BE2C (cell line): ENCODE results near the gene UPK2.

Experiments
- DNase-seq: peaks from one replicate; pipeline ENCODE4 v3.0.0-alpha.2; 2020
- H3K27me3 ChIP-seq: fragments of 250-450 bp; sonication (Bioruptor Pico); 2 replicates; pipeline ENCODE4 v1.5.1; 2020; ENCODE audit warnings: mild to moderate bottlenecking
- H3K36me3 ChIP-seq: fragments of 250-450 bp; sonication (Bioruptor Pico); 2 replicates; pipeline ENCODE4 v1.5.1; 2020; ENCODE audit warnings: mild to moderate bottlenecking
- H3K4me1 ChIP-seq: fragments of 250-450 bp; sonication (Bioruptor Pico); 2 replicates; pipeline ENCODE4 v1.5.1; 2020
- H3K4me3 ChIP-seq: 2 replicates; pipeline ENCODE4 v1.5.1; 2011; ENCODE audit warnings: low read depth, low read length
- H3K9me3 ChIP-seq: fragments of 250-450 bp; sonication (Bioruptor Pico); 2 replicates; pipeline ENCODE4 v1.5.1; 2020
- CTCF ChIP-seq: IDR thresholded peaks from 2 replicates; pipeline ENCODE4 v1.5.1; 2012; ENCODE audit warnings: mild to moderate bottlenecking, low read depth, low read length

The UPK2 gene

GRCh38 chr11:118996926-118997626, 41.0 kb downstream of the UPK2 start:
- no peaks in the 10 kb centered on the region for H3K9me3 ChIP-seq
- peak overlapping the region; percentile 92 for H3K4me3 ChIP-seq
- no peaks in the 10 kb centered on the region for H3K27me3 ChIP-seq
- TF ChIP-seq CTCF, result peak; percentile 32
- H3K36me3 ChIP-seq, result peaks cover 8% of the 10 kb centered on the region
- no peak for DNase-seq
- H3K4me1 ChIP-seq, result 0 out of 2 replicates have a peak, but pooled peaks cover 2% of the 10 kb centered on the region

DNA sequence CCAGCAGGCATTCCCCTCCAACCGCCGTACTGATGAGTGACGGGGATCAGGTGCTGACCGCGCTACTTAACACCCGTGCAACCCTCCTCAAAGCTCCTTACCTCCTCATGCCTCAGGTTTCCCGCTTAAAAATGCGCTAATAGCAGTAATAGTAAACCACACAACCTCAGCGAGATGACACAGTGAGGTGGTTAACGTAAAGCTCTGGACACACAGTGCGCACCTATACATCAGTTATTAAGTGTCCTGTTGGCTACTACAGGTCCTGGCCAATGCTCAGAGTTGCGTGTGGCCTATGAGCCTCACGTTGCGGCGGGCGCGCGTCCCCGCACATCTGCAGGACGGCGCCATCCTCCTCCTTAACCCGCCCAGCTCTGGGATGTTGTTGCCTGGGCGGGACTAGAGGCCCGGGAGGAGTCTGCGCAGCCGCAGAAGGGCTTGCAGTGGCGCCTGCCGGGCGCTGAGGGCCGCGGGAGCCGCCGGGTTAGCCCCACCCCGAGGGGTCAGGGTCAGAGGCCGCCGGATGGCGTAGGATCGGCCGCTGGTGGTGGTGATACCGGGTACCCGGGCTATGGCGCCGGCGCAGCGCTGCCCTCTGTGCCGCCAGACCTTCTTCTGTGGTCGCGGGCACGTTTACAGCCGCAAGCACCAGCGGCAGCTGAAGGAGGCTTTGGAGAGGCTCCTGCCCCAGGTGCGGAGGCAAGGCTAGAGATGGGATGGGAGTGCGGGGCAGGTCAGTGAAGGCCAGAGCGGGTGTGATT, 41.7 kb downstream of the UPK2 start, which contains the start of gene CENATAC:
Gene CENATAC (plus strand): TSS at position 512 of the 761 bp plus-strand sequence. CDS start 60 bp downstream, at position 572.
- no peaks in the 10 kb centered on the region for H3K27me3 ChIP-seq
- H3K4me3 ChIP-seq, result peak within 1 kb of the TSS; percentile 92
- H3K9me3 ChIP-seq, result no peaks in the 10 kb centered on the region
- TF ChIP-seq CTCF, result no peak
- peaks cover 8% of the 10 kb centered on the region for H3K36me3 ChIP-seq
- peak; percentile 93 for DNase-seq
- 0 out of 2 replicates have a peak, but pooled peaks cover 2% of the 10 kb centered on the region for H3K4me1 ChIP-seq

DNA sequence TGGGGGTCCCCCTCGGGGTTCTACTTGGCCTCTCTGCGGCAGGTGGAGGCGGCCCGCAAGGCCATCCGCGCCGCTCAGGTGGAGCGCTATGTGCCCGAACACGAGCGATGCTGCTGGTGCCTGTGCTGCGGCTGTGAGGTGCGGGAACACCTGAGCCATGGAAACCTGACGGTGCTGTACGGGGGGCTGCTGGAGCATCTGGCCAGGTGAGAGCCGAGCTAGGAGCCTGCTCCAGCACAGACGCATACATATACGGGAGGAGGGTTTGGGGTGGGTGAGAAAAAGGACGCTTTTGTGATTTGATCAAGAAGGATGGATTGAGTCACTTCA, 42.3 kb downstream of the UPK2 start:
- 0 out of 2 replicates have a peak, but pooled peaks cover 2% of the 10 kb centered on the region for H3K4me1 ChIP-seq
- H3K9me3 ChIP-seq, result no peaks in the 10 kb centered on the region
- H3K27me3 ChIP-seq, result no peaks in the 10 kb centered on the region
- TF ChIP-seq CTCF, result no peak
- H3K36me3 ChIP-seq, result peaks cover 8% of the 10 kb centered on the region
- DNase-seq, result no peak
- H3K4me3 ChIP-seq, result peak overlapping the region; percentile 92

- no peak for TF ChIP-seq CTCF
- peaks cover 11% of the 10 kb centered on the region for H3K36me3 ChIP-seq
- DNase-seq, result no peak
Measured at GRCh38 chr11:118998822-118999221, 42.7 kb downstream of the UPK2 start.

GRCh38 chr11:119000906-119001305, 44.8 kb downstream of the UPK2 start:
- H3K4me3 ChIP-seq, result no peak overlapping the region
- H3K9me3 ChIP-seq, result no peaks in the 10 kb centered on the region
- DNase-seq, result no peak
- peaks cover 17% of the 10 kb centered on the region for H3K36me3 ChIP-seq
- 0 out of 2 replicates have a peak, but pooled peaks cover 2% of the 10 kb centered on the region for H3K4me1 ChIP-seq
- H3K27me3 ChIP-seq, result no peaks in the 10 kb centered on the region
- TF ChIP-seq CTCF, result no peak

More at GRCh38 chr11:118998822-118999221, 42.7 kb downstream of the UPK2 start:
- Histone ChIP-seq H3K4me3 (peak overlapping the region; percentile 92), H3K9me3 (no peaks in the 10 kb centered on the region), H3K27me3 (no peaks in the 10 kb centered on the region), H3K4me1 (0 out of 2 replicates have a peak, but pooled peaks cover 2% of the 10 kb centered on the region)

GRCh38 chr11:119006656-119007055, 50.6 kb downstream of the UPK2 start:
- no peaks in the 10 kb centered on the region for H3K27me3 ChIP-seq
- no peak overlapping the region for H3K4me3 ChIP-seq
- no peak for TF ChIP-seq CTCF
- no peaks in the 10 kb centered on the region for H3K9me3 ChIP-seq
- DNase-seq, result no peak
- no peaks in the 10 kb centered on the region for H3K4me1 ChIP-seq
- H3K36me3 ChIP-seq, result peaks cover 32% of the 10 kb centered on the region
